ENCODE data around the gene LDB2. TPM values are rescaled to one million over a fixed set of nuclear protein-coding genes. Genes with fewer than 3 reads are reported as not detected.

The LDB2 gene
- total and polyA plus RNA-seq, 2 donors (not counting 1 experiment from before 2014, with no cell fraction given): 41.6 to 78.3 TPM

DNA sequence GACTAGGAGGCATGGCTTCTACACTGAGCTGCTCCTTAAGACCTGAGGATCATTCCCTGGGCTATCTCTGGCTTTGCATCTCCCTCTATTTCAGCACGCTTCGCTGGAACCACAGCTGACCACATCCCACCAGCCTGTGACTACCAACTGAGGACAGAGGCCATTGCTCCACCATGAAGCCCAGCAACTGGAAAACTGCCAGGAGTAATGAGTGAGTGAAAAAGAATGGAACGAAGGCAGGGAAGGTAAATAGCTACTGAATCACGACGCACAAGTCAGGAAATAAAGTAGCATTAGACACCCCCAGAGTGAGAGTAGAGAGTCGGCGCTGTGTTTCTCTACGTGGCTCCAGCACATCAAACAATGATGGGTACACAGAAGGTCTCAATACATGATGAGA lies 314.7 kb downstream of the LDB2 start:
- peak in 1 of 2 donors; percentile 90 for DNase-seq (ENCODE audit: low read depth in 2 of 2)
- H3K9me3 ChIP-seq (ENCODE audit: control insufficient read depth, insufficient read depth, low read depth, low read length): no peaks in the 10 kb centered on the region
- no peaks in the 10 kb centered on the region for H3K4me1 ChIP-seq (ENCODE audit: control insufficient read depth, extremely low read depth, insufficient read depth, low read length)
- H3K79me2 ChIP-seq (ENCODE audit: control insufficient read depth, insufficient read depth, low read length): no peaks in the 10 kb centered on the region
- H3K36me3 ChIP-seq (ENCODE audit: control insufficient read depth, insufficient read depth, low read length): no peaks in the 10 kb centered on the region
- TF ChIP-seq, protein P1, sequence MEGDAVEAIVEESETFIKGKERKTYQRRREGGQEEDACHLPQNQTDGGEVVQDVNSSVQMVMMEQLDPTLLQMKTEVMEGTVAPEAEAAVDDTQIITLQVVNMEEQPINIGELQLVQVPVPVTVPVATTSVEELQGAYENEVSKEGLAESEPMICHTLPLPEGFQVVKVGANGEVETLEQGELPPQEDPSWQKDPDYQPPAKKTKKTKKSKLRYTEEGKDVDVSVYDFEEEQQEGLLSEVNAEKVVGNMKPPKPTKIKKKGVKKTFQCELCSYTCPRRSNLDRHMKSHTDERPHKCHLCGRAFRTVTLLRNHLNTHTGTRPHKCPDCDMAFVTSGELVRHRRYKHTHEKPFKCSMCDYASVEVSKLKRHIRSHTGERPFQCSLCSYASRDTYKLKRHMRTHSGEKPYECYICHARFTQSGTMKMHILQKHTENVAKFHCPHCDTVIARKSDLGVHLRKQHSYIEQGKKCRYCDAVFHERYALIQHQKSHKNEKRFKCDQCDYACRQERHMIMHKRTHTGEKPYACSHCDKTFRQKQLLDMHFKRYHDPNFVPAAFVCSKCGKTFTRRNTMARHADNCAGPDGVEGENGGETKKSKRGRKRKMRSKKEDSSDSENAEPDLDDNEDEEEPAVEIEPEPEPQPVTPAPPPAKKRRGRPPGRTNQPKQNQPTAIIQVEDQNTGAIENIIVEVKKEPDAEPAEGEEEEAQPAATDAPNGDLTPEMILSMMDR (conservative IDR thresholded peaks at IDR 0.05 in 1 of 2, IDR thresholded peaks at IDR 0.05 in 1 of 2; ENCODE audit: low read depth in 1 of 2, low read length in 2 of 2): no peak
- no peak for TF ChIP-seq EZH2 (IDR thresholded peaks at IDR 0.05; ENCODE audit: low read length, missing control alignments)
- no peaks in the 10 kb centered on the region for H3K27me3 ChIP-seq (ENCODE audit: control insufficient read depth, insufficient read depth, low read length)
- H3K9ac ChIP-seq (ENCODE audit: insufficient read depth, low read length): no peak overlapping the region
- H4K20me1 ChIP-seq (ENCODE audit: control insufficient read depth, extremely low read depth, insufficient read depth, low read length): no peaks in the 10 kb centered on the region
- H2AFZ ChIP-seq (ENCODE audit: low read length): no peak overlapping the region
- no peak overlapping the region for H3K4me3 ChIP-seq (replicated peaks in 1 of 4; ENCODE audit: control extremely low read depth in 1 of 4, insufficient read depth in 1 of 4, low read depth in 3 of 4, low read length in 4 of 4)
- no peak overlapping the region for H3K4me2 ChIP-seq (ENCODE audit: extremely low read depth, insufficient read depth, low read length)
- no peak overlapping the region for H3K27ac ChIP-seq (ENCODE audit: insufficient read depth, low read length)

DNA sequence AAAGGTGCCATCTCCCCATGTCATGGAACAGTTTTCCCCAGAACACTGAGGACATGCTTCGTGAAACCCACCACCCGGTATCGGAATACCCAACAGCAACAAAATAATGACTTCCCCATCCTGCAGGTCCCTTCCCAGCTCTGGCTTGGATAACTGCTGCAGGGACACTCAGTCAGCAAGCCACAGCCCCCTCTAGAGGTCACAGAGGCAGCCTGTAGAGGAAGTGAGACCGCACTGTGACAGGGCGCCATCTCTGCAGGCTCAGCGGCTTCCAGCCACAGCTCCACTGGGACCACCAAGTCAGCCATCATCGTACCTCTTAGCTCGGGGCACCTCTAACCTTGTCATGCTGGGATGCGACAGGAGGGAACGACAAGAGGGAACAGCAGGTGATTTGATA lies 315.9 kb downstream of the LDB2 start:
- no peaks in the 10 kb centered on the region for H4K20me1 ChIP-seq (ENCODE audit: control insufficient read depth, extremely low read depth, insufficient read depth, low read length)
- TF ChIP-seq EZH2 (IDR thresholded peaks at IDR 0.05; ENCODE audit: low read length, missing control alignments): no peak
- TF ChIP-seq, protein P1 (conservative IDR thresholded peaks at IDR 0.05 in 1 of 2, IDR thresholded peaks at IDR 0.05 in 1 of 2; ENCODE audit: low read depth in 1 of 2, low read length in 2 of 2): peak; percentile 2 to 7
- no peak for DNase-seq (ENCODE audit: low read depth in 2 of 2)
- H3K4me1 ChIP-seq (ENCODE audit: control insufficient read depth, extremely low read depth, insufficient read depth, low read length): no peaks in the 10 kb centered on the region
- H3K36me3 ChIP-seq (ENCODE audit: control insufficient read depth, insufficient read depth, low read length): no peaks in the 10 kb centered on the region
- H3K79me2 ChIP-seq (ENCODE audit: control insufficient read depth, insufficient read depth, low read length): no peaks in the 10 kb centered on the region
- no peaks in the 10 kb centered on the region for H3K27me3 ChIP-seq (ENCODE audit: control insufficient read depth, insufficient read depth, low read length)
- no peak overlapping the region for H3K9ac ChIP-seq (ENCODE audit: insufficient read depth, low read length)
- H3K4me3 ChIP-seq (replicated peaks in 1 of 4; ENCODE audit: control extremely low read depth in 1 of 4, insufficient read depth in 1 of 4, low read depth in 3 of 4, low read length in 4 of 4): no peak overlapping the region
- no peak overlapping the region for H2AFZ ChIP-seq (ENCODE audit: low read length)
- no peaks in the 10 kb centered on the region for H3K9me3 ChIP-seq (ENCODE audit: control insufficient read depth, insufficient read depth, low read depth, low read length)
- no peak overlapping the region for H3K27ac ChIP-seq (ENCODE audit: insufficient read depth, low read length)
- no peak overlapping the region for H3K4me2 ChIP-seq (ENCODE audit: extremely low read depth, insufficient read depth, low read length)

DNA sequence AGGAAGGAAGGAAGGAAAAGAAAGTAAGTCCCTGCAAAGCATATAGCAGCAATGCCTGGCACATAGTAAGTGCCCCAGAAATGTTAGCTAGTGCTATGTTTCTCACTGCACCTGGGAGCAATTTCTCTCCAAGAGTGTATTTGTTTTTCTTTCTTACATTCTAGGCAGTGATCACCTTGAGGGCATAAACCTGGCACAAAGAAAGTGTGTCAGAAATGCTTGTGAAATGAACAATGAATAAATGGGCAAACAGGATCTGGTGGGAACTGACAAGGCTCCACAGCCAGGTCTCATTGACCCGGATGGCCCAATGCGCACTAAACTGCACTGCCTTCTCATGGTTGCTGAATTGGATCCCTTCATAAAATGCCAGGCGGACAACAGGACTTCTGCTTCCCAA lies 316.4 kb downstream of the LDB2 start:
- Histone ChIP-seq H3K36me3 (ENCODE audit: control insufficient read depth, insufficient read depth, low read length) (no peaks in the 10 kb centered on the region), H3K4me1 (ENCODE audit: control insufficient read depth, extremely low read depth, insufficient read depth, low read length) (no peaks in the 10 kb centered on the region), H3K27me3 (ENCODE audit: control insufficient read depth, insufficient read depth, low read length) (no peaks in the 10 kb centered on the region), H3K27ac (ENCODE audit: insufficient read depth, low read length) (no peak overlapping the region), H3K4me2 (ENCODE audit: extremely low read depth, insufficient read depth, low read length) (no peak overlapping the region), H4K20me1 (ENCODE audit: control insufficient read depth, extremely low read depth, insufficient read depth, low read length) (no peaks in the 10 kb centered on the region), H3K9me3 (ENCODE audit: control insufficient read depth, insufficient read depth, low read depth, low read length) (no peaks in the 10 kb centered on the region), H3K4me3 (replicated peaks in 1 of 4; ENCODE audit: control extremely low read depth in 1 of 4, insufficient read depth in 1 of 4, low read depth in 3 of 4, low read length in 4 of 4) (no peak overlapping the region), H2AFZ (ENCODE audit: low read length) (no peak overlapping the region), H3K79me2 (ENCODE audit: control insufficient read depth, insufficient read depth, low read length) (no peaks in the 10 kb centered on the region), H3K9ac (ENCODE audit: insufficient read depth, low read length) (no peak overlapping the region)
- TF ChIP-seq, protein P1 (conservative IDR thresholded peaks at IDR 0.05 in 1 of 2, IDR thresholded peaks at IDR 0.05 in 1 of 2; ENCODE audit: low read depth in 1 of 2, low read length in 2 of 2): no peak
- TF ChIP-seq EZH2 (IDR thresholded peaks at IDR 0.05; ENCODE audit: low read length, missing control alignments): no peak
- no peak for DNase-seq (ENCODE audit: low read depth in 2 of 2)
